HG02678 (cell line): Measurements from ENCODE around the gene HOMEZ.
"Not testable (repeated sequence)": the region's sequence is repeated elsewhere in the genome, so short reads cannot be mapped to it uniquely, and the experiment has no call there.

Experiments
- ATAC-seq: cut with Tn5 transposase; IDR thresholded peaks from one replicate; pipeline ENCODE4 v1.9.1; 2021; ENCODE audit warnings: mild to moderate bottlenecking, moderate library complexity; ENCODE audit not compliant: unreplicated experiment

Gene HOMEZ, protein sequence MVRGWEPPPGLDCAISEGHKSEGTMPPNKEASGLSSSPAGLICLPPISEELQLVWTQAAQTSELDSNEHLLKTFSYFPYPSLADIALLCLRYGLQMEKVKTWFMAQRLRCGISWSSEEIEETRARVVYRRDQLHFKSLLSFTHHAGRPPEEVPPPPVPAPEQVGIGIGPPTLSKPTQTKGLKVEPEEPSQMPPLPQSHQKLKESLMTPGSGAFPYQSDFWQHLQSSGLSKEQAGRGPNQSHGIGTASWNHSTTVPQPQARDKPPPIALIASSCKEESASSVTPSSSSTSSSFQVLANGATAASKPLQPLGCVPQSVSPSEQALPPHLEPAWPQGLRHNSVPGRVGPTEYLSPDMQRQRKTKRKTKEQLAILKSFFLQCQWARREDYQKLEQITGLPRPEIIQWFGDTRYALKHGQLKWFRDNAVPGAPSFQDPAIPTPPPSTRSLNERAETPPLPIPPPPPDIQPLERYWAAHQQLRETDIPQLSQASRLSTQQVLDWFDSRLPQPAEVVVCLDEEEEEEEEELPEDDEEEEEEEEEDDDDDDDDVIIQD

DNA sequence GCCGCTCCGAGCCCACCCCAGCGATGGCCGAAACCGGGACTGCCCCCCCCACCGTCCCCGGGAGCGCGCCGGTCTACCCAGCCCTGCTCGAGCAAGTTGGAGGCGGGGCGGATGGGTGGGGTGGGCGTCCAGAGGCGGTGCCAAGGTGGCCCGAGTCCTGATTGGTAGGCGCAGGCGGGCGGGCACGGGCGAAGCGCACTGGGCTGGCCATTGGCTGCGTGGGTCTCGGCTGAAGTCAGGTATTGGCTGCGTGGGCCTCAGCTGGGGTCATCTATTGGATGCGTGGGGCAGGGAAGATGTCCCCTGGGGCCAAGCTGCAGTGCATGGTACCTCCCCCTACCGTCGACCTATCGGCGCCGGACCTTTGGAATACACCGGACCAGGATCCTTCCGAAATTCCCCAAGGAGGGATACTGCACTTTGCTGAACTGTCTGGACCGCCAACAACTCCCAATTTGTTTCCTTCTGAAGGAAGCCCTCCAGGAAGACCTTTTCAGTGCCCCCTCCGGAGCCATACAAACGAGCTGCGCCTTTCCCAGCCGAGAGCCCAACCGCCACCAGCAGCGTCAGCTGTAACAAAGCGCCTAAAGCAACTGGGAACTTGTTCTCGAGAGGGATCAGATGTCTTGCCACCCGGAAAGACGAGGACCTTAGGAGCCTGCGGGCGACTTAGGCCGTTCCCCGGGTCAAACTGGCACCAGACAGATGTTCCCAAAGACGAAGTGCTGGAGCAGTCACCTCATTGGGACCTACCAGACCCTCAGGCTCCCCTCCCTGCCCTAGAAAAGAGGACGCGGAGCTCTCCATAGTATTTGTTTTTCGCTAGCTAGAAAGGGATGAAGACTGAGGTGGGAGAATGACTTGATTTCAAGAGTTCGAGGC, at the start of gene HOMEZ:
HOMEZ (minus strand) TSS at position 113 of the 882 bp plus-strand sequence. CDS start 180 bp downstream, outside the sequence.
- ATAC-seq: peak; percentile 97

DNA sequence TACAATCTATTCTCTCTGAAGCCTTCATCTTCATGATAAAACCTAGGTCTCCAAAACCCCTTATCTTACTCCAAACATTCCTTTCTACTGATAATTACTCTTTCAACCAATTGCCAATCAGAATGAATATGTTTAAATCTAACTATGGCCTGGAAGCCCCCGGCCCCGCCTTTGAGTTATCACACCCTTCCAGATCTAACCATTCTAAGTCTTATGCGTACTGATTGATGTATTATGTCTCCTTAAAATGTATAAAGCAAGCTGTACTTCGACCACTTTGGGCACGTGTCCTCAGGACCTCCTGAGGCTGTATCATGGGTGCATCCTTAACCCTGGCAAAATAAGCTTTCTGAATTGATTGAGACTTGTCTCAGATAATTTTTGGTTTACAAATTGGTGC, 49.7 kb upstream of the HOMEZ start:
- ATAC-seq: no peak

DNA sequence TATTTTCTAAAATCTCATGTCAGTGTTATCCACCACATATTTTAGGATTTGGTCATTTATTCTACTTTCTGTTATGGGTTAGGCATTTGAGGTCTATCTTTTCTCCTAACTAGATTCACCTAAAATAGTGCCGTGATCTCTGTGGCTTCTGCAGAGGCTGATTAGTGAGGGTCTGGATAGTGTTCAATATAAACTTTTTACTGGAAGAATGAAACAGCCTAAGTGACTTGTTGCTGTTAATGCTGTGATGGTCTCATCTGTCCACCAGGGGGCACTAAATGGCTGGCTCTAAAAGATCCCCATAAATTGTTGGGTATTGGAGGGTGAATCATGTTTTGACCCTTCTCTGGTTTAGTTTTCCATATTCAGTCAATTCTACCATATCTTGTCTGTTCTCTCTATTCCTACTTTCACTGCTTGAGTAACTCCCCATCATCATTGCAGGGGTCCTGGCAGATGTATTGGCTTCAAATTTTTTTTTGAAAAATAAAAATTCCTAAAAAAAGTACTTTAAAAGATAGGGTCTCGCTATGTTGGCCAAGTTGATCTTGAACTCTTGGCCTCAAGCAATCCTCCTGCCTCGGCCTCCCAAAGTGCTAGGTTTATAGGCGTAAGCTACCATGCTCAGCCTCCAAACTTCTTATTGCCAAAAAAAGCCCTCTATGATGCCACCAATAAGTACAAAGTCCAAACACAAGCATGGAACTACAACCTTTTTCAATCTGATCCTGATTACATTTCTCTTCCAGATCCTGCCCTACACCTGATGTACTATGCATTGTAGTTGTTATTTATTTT, 42.2 kb upstream of the HOMEZ start:
- ATAC-seq: no peak

DNA sequence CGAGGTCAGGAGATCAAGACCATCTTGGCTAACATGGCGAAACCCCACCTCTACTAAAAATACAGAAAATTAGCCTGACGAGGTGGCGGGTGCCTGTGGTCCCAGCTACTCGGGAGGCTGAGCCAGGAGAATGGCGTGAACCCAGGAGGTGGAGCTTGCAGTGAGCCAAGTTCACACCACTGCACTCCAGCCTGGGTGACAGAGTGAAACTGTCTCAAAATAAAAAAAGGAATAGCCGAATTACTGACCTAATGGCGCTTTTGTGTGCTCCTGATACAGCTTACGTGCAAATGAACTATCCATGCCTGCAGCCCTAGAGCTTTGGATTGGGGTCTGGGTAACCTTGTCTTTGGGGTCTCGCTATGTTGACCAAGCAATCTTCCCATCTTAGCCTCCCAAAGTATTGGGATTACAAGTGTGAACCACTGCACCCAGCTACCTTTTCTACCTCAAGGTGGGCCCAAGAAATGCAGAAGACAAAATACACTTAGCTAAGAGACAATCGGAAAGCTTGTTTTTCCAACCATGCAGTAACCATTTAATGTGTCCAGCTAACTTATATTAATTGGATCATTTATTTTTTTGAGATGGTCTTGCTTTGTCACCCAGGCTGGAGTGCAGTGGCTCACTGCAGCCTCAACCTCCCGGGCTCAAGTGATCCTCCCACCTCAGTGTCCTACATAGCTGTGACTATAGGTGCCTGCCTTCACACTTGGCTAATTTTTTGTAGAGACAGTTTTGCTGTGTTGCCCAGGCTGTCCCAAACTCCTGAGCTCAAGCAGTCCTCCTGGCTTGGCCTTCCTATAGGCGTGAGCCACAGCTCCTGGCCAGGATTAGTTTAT, 40.8 kb upstream of the HOMEZ start:
- no peak for ATAC-seq

DNA sequence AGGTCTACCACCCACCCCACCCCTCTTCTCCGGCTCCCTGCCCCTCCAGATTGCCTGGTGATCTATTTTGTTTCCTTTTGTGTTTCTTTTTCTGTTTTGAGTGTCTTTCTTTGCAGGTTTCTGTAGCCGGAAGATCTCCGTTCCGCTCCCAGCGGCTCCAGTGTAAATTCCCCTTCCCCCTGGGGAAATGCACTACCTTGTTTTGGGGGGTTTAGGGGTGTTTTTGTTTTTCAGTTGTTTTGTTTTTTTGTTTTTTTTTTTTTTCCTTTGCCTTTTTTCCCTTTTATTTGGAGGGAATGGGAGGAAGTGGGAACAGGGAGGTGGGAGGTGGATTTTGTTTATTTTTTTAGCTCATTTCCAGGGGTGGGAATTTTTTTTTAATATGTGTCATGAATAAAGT, 39.8 kb upstream of the HOMEZ start:
- ATAC-seq: not testable (repeated sequence)

DNA sequence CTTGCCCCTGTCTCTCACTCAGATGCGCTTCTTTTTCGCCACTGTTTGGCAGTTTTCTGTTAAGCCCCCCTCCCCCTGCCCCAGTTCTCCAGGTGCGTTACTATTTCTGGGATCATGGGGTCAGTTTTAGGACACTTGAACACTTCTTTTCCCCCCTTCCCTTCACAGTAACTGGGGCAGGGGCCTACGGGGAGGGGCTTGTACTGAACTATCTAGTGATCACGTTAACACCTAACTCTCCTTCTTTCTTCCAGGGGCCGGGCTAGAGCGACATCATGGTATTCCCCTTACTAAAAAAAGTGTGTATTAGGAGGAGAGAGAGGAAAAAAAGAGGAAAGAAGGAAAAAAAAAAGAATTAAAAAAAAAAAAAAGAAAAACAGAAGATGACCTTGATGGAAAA, 39.1 kb upstream of the HOMEZ start:
- no peak for ATAC-seq

DNA sequence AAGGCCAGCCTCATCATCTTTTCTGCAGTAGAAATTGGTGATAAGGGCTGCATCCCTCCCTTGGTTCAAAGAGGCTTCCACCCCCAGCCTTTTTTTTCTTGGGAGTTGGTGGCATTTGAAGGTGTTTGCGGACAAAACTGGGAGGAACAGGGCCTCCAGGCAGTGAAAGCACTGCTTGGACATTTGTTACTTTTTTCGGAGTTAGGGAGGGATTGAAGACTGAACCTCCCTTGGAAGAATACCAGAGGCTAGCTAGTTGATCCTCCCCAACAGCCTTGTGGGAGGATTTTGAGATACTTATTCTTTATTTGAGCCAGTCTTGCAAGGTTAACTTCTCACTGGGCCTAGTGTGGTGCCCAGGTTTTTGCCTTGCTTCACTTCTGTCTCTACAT, 38.5 kb upstream of the HOMEZ start:
- no peak for ATAC-seq

DNA sequence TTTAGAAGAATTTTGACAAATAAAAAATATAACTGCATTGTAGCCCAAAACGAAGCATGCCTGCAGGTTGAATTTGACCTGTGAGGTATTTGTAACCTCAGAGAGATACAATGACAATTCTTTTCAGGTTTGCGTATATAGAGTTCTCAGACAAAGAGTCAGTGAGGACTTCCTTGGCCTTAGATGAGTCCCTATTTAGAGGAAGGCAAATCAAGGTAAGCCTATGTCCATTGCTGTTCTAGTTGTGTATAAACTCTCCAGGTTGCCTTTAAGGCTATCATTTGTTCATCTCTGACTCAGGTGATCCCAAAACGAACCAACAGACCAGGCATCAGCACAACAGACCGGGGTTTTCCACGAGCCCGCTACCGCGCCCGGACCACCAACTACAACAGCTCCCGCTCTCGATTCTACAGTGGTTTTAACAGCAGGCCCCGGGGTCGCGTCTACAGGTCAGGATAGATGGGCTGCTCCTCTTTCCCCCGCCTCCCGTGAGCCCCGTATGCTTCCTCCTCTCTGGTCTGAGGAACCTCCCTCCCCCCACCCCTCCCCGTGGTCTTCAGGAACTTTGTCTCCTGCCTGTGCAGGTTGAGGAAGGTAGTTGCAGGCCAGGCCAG, 38.0 kb upstream of the HOMEZ start:
- no peak for ATAC-seq

DNA sequence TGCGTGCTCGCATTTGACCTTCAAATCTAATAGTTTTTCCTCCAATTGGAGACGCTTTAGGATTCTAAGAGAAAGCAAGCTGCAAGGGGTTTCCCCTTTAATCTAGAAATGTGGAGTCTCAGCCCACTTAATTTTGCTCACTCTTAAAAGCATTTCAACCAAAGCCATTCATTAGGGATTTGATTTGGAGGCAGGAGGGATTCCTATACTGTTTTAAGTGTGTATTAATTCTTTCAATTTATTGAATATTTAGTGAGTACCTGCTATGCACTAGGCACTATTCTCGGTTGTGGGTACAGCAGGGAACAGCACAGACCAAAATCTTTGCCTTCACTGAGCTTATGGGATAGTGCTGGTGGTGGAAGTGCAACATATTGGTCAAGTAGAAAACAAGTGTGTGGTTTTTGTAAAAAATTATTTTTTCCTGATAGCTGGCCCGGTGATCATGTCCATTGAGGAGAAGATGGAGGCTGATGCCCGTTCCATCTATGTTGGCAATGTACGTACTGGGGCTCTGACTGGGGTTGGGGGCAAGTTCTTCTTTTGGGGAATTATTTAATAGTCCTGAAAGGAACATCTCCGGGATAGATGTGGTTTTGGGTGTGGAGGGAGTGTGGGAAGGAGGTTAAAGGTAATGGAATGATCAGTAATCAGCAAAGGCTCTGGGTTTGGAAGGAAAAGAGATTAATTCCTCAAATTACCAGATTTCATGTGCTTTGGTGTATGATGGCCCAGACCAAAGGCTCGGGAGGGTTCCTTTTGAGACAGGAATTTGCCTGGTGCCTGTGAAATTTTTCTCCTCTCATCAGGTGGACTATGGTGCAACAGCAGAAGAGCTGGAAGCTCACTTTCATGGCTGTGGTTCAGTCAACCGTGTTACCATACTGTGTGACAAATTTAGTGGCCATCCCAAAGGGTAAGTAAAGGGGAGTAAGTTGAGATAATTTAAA, 36.9 kb upstream of the HOMEZ start:
- ATAC-seq: no peak

DNA sequence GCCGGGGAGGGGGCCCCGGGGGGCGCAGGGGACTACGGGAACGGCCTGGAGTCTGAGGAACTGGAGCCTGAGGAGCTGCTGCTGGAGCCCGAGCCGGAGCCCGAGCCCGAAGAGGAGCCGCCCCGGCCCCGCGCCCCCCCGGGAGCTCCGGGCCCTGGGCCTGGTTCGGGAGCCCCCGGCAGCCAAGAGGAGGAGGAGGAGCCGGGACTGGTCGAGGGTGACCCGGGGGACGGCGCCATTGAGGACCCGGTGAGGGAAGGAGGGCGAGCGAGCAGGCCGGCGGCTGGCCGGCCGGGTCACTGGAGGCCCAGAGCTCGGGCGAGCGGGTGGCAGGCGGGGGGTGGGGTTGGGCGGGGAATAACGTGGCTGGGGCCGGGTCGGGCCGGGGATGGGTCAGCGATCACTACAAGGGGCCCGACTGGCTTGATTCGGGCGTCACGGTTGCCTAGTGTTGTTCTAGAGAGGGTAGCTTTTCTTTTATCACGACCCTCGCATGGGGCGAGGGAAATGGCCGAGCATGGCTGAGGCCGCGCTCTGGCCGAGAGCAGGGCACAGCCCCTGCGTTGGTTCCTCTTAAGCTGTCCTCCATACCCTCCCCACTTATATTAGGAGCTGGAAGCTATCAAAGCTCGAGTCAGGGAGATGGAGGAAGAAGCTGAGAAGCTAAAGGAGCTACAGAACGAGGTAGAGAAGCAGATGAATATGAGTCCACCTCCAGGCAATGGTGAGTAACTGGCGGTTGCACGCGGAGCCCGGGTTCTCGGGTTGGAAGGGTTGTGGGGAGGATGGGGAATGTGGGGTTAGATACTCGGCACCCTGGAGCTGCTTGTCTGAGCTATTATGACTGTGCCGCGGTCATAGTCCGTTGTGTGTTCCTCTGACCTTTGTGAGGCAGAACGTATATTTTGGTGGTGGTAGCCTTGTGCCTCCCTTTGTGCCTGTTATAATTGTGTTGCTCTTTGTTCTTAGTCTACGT, 35.9 kb upstream of the HOMEZ start:
- ATAC-seq: peak; percentile 11

DNA sequence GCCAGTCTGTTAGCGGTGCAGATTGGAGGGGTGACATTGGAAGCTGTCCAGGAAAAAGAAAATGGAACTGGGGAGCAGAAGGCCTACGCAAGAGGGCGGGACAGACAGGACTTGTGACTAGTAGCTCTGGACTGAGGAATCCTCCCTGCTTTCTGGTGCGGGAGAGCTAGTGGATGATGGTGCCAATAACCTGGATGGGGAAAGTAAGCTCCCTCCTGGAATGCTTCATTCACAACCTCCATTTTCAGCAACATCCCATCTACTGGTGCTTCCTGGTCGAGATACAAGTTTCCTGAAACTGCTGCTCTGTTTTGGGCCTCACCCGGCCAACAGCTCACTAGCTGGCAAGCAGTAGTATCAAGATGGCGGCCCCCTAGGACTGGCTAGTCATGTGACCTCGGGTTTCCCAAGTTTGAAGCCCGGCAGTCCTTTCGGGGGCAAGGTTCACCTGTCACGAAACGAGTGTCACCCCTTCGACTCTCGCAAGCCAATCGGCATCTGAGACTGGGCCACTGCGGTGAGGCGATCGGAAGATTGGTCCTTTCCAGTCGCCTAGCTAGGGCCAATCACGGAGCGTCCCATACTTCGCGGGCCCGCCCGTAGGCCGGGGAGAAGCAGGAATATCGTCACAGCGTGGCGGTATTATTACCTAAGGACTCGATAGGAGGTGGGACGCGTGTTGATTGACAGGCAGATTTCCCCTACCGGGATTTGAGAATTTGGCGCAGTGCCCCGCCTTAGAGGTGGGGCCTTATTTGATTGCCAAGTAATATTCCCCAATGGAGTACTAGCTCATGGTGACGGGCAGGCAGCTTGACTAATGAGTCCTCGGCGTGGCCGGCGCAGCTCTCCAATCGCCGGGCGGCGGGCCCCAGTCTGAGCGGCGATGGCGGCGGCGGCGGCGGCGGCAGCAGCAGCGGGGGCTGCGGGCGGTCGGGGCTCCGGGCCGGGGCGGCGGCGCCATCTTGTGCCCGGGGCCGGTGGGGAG, 34.9 kb upstream of the HOMEZ start, which contains the start of gene PABPN1:
PABPN1 (plus strand) TSS at position 874 of the 988 bp plus-strand sequence; CDS start at position 887, 13 bp downstream.
- peak; percentile 86 for ATAC-seq

DNA sequence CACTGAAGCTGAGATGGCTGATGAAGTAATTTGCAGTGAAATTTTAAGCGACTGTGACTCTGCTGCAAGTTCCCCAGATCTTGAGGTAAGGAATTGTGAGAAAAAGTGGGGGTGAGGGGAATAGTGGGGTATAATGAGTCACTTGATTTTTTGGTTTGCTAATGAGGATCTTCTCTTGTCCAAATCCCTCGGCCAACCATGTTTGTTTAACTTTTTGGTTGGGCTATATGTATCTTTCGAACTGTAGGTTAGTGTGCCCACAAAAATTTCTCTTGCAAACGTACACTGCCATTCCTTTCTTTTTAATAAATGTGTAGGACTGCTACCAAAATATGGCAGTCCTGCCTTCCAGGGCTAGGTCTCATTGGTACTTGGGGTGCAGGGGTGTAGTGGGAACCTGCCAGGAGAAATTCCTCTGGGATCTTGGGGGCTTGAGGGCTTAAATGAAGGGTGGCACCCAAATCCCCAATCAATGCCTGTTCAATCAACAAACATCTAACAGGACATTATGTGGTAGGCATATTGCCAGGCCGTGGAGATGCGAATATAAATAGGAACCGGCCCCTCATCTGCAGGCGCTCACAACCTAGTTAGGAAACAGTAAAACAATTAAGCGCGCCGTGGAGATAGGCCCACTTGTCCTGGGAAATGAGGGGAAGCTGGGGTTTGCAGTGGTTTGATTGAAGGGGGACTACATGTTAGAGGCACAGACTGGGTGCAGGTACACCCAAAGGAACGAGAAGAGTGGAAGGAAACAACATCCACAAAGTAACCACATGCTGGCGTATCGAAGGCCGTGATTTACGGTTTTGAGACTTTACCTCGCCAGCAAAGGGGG, 34.0 kb upstream of the HOMEZ start:
- ATAC-seq: no peak

DNA sequence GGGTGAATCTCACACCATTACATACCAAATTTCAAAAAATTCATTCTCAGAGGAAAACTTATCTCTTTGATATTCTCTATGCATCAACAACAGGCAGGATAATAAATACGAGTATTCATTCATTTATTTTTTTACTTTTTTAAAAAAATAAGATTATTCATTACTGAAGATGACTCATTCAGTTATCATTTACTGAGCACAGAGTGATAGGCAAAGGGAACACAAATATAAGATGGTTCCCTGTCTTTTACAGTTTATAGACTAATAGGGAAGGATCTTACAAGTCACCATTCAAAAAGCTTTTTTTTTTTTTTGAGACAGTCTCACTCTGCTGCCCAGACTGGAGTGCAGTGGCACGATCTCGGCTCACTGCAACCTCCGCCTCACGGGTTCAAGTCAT, 30.4 kb upstream of the HOMEZ start:
- ATAC-seq: no peak

DNA sequence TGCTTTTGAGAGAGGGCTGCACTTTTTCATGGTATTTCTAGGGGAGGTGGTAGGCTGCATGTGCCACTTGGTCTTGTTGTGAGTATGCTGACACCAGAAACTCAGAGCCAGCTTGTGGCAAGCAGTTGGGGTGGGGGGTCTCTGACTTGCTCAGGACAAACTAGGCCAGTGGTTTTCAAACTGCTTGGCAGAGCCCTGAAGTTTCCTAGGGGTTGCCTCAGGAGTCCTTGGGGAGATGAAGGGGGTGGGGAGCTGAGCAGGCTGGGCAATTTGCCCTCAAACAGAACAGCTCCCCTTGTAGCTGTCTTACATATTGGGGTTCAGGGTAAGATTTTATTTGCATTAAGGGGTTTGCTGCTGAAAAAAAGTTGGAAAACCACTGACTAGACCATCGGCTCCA, 24.6 kb upstream of the HOMEZ start:
- no peak for ATAC-seq
